GM21737 (cell line): Measurements from ENCODE around the gene CITED4.

Experiments
- ATAC-seq: cut with Tn5 transposase; IDR thresholded peaks from one replicate; pipeline ENCODE4 v1.9.1; 2021; ENCODE audit warnings: mild to moderate bottlenecking, moderate library complexity; ENCODE audit not compliant: unreplicated experiment

Gene CITED4

GRCh38 chr1:40837601-40838000 lies 24.6 kb downstream of the CITED4 start:
- ATAC-seq: no peak

- no peak for ATAC-seq
Measured at GRCh38 chr1:40836283-40836682, 25.9 kb downstream of the CITED4 start.

DNA sequence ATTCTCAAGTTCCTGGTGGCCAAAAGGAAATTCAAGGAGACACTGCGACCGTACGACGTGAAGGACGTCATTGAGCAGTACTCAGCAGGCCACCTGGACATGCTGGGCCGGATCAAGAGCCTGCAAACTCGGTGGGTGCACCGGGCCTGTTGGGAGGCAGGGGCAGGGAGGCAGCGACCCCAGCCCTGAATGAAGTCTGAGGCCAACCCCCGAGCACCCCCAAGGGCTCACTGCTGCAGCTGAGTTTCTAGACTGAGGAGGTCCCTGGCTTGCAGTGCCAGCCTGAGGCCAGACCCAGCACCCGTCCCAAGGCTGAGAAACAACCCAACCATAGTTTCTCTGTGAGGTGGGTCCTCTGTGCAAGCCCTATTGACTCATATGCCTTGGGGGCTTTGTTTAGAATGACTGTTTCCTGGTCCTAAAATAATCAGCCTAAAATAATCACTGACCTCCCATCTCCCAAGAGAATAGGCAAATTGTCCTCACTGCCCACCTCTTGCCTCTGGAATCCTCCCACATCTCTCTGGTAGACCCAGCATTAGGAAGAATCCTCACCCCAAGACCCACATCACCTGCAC lies 27.1 kb downstream of the CITED4 start:
- no peak for ATAC-seq

- ATAC-seq: no peak
Measured at GRCh38 chr1:40833979-40834378, 28.2 kb downstream of the CITED4 start.

GRCh38 chr1:40831001-40831732 lies 31.0 kb downstream of the CITED4 start:
- ATAC-seq: no peak

GRCh38 chr1:40830419-40830943 lies 31.7 kb downstream of the CITED4 start:
- no peak for ATAC-seq

DNA sequence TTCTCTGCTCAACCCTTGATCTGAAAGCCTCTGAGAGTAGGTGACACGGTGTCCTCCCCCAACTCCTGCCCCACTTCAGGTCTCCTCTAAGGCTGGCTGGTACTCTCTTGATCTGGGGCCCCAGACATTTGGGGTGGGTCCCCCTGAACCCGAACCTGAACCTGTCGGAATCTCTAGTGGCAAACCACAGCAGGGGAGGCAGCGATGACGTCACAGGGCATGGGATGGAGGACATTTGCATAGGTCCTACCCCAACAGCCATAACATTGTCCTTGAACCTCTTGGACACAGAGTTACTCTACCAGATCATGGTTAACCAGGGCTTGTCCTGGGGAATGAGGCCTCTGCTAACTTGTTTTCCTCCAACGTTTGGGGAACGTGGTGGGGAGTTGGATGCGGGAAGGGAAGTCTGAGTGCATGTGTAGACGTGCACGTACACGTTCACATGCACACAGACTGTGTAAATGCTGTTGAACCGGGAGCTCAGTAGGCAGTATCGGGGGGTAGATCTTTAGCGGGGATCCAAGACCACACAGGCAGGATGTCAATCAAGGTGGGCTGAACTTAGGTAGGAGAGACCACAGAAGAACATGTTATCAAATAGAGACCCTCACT lies 32.4 kb downstream of the CITED4 start:
- ATAC-seq: no peak

DNA sequence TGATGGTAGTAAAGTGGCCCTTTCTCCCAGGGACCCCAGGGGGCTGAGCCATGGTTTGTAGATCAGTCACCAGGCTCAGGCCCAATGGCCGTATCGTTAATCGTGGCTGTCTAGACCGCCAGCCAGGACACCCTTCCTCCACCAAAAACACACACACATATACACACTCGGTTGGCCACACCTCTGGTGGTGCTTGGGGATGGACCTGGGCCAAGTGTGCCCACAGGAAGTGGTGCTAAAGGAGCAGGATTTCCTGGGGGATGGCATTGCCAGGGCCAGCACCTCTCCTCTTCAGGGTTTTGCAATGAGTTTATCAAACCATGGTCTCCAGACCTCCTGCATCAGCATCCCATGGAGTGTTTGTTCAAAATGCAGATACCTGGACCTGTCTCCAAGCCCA lies 36.2 kb downstream of the CITED4 start:
- ATAC-seq: no peak

GRCh38 chr1:40825435-40825788 lies 36.8 kb downstream of the CITED4 start:
- ATAC-seq: peak; percentile 63

GRCh38 chr1:40824591-40825434 lies 37.4 kb downstream of the CITED4 start:
- ATAC-seq: no peak

GRCh38 chr1:40823983-40824382 lies 38.2 kb downstream of the CITED4 start:
- no peak for ATAC-seq

DNA sequence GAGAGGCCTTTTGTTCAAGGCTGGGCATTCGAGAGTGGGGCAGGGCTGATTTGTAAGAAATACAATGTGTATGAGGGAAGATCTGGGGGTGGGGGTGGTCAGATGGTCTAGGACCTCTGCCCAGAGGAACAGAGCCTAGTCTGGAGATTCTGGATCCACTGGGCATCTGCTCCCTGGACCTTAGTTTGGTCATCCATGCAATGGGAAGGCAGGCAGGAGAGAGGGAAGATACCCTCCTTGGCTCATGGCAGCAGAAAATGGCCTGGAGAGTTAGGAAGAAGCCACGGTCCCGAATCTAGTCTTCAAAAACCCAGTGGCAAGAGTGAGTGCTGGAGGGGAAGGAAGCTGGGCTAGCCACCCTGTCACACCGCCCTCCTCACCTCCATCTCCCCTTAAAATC lies 38.8 kb downstream of the CITED4 start:
- no peak for ATAC-seq

GRCh38 chr1:40822890-40823289 lies 39.3 kb downstream of the CITED4 start:
- no peak for ATAC-seq

DNA sequence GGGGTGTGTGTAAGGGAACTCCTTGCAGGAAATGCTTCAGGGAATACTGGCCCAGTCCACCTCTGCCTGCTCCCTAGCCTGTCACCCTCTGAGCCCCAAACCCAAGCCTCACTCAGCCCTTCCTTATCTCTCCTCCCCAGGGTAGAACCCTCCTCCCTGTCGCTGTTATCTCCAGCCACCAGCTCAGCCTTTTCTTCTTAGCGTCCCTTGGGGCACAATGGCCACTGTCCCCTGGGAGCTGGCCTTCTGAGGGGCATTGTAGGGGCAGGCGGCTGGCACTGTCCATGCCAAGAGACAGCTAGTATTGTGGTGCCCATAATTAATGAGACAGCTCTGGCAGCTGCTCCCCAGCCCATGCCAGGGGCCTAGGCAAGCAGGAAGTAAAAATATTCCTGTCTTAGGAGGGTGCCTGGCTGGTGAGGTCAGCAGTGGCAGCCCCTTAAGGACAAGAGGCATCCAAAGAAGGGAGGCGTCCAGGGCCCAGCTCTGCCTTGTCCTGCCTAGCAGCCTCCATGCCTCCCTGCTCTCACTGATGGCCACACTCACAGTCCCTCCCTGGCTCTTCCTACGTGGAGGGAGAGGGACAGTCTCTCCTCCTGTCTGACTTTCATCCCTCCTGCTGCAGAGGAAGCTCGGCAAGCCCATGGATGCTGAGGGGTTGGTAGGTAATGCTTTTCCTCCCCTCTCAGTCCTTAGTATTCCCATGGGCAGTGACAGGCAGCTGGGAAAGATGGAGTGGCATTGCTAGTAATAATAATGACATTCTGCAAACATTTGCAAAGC lies 41.1 kb downstream of the CITED4 start:
- ATAC-seq: no peak

DNA sequence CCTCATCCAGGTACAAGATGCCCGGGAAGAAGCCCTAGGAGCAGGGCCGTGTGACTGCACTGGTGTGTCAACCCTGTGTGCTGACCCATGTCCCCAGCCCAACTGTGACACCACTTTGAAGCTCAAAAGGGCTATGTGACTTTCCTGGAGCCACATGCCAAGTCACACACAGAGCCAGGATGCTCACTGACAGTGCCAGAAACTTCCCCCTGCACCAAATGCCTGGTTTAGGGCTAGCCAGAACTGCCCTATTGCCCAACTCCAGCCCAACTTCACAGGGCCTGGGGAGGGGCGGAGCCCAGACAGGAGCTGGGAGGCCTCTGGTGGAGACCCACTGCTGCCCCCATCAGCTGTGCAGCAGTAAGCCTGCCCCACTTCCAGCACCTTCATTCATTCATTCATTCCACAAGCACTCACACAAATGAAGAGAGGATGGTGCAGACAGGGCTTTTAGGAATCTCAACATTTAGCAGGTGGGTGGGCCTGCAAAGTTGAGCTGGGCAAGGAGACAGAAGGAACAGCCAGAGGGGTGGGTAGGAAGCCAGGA lies 41.8 kb downstream of the CITED4 start:
- ATAC-seq: no peak

DNA sequence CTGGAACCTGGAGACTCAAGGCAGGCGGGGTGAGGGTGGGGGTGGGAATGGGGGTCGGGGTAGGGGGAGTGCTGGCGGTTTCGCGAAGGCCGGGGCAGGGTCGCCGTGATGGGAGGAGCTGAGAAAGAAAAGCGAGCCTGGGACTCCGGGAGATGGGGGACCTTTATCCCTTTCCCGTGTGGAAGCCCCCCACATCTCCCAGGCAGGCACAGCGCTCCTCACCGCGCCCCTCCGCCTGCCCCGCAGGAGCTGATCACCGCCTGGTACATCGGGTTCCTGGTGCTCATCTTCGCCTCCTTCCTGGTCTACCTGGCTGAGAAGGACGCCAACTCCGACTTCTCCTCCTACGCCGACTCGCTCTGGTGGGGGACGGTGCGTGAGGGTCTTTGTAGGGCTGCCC lies 43.1 kb downstream of the CITED4 start:
- ATAC-seq: no peak

GRCh38 chr1:40818264-40818961 lies 43.8 kb downstream of the CITED4 start:
- ATAC-seq: peak; percentile 68

- ATAC-seq: no peak
Measured at GRCh38 chr1:40817791-40818263, 44.3 kb downstream of the CITED4 start.

- ATAC-seq: no peak
Measured at GRCh38 chr1:40815420-40815819, 46.7 kb downstream of the CITED4 start.
